Activated CD4-positive, alpha-beta T cell treated with anti-CD3 and anti-CD28 coated beads, Interleukin-2, amount 10 ng/mL, durations not matched to agents 7 days and 5 days (primary cell): ENCODE results near the gene SLC25A47. TPM values are rescaled to one million over a fixed set of nuclear protein-coding genes. Genes with fewer than 3 reads are reported as not detected.

Source experiments
- CTCF ChIA-PET: fragments of 350-600 bp; sonication (Branson Sonifier 250); formaldehyde crosslinking; loops from one replicate; lab custom pipeline; 2021; ENCODE audit warnings: antibody characterized with exemption; lab: Charles Lee
- POLR2A ChIA-PET: fragments of 350-600 bp; sonication (Branson Sonifier 250); formaldehyde crosslinking; loops from one replicate; lab custom pipeline; 2021; ENCODE audit warnings: antibody characterized with exemption; lab: Charles Lee
- DNase-seq: peaks from one replicate; pipeline ENCODE4 v3.0.0-alpha.2; 2020
- H3K27ac Mint-ChIP-seq: one replicate; pipeline ENCODE4 v1.8.0; 2021; ENCODE audit warnings: mild to moderate bottlenecking, moderate library complexity, mixed read lengths
- H3K27me3 Mint-ChIP-seq: one replicate; pipeline ENCODE4 v1.8.0; 2021; ENCODE audit warnings: mixed read lengths
- H3K36me3 Mint-ChIP-seq: one replicate; pipeline ENCODE4 v1.8.0; 2021; ENCODE audit warnings: low read depth, mixed read lengths
- H3K4me1 Mint-ChIP-seq: one replicate; pipeline ENCODE4 v1.8.0; 2021; ENCODE audit warnings: mixed read lengths
- H3K4me3 Mint-ChIP-seq: one replicate; pipeline ENCODE4 v1.8.0; 2021; ENCODE audit warnings: mild to moderate bottlenecking, moderate library complexity, mixed read lengths
- H3K9me3 Mint-ChIP-seq: one replicate; pipeline ENCODE4 v1.8.0; 2021; ENCODE audit warnings: mixed read lengths
- total RNA-seq, 2 experiments: library from RNA; stranded (reverse); gene quantifications; one replicate each; pipeline ENCODE4 v1.2.3, GENCODE V29; 2021

The SLC25A47 gene
- total RNA-seq, 2 experiments from 2014 or later = not detected

DNA sequence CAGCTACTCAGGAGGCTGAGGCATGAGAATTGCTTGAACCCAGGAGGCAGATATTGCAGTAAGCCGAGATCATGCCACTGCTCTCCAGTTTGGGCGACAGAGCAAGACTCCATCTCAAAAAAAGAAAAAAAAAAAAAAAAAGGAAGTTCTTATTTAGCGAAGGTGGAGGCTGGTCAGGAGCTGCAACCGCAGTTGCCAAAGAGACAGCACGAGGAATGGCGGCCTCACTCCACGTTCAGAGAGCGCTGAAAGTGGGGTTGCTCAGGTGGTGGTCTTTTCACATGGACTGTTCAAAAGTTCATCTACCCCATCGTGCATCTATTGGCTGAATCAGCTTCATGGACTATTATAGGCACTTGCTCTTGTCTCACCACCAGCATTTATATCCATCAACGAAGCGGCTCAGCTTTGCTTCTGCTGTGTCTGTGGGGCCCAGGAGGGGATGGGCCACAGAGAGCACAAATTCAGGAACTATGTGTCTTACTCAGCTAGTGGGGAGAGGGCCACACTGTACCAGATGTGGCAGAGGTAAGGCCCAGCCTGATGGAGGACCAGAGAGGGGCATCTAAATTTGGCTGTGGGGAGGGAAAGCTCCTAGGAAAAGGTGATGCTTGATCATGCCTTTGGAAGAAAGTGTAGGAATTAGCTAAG, 27.3 kb downstream of the SLC25A47 start:
- H3K27ac Mint-ChIP-seq = no peak overlapping the region
- POLR2A ChIA-PET = interaction anchor here (0.5 kb wide), 1 partner anchor 21 kb away, joined by 4 read pairs; no protein-coding TSS in a partner anchor

DNA sequence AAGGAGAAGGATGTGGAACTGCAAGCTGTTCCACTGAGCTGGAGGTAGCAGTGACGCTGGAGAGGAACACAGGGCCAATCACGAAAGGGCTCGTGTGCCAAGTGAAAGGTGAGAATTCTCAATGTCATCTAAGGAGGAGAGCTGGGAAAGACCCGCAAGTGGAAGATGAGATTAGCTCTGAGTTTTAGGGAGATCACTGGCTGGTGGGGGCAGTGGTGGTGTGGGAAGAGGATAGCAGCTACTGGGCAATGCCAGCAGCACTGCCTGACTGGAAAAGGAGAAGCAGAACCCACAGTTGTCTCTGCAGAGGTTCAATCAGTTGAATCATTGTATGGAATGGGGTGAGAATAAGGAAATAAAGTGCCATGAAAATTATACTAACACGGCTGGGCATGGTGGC, 27.8 kb downstream of the SLC25A47 start:
- no peak overlapping the region for H3K4me3 Mint-ChIP-seq
- POLR2A ChIA-PET = interaction anchor here (0.5 kb wide), 1 partner anchor 21 kb away, joined by 4 read pairs; no protein-coding TSS in a partner anchor
- no peak overlapping the region for H3K27ac Mint-ChIP-seq
- H3K27me3 Mint-ChIP-seq = no peaks in the 10 kb centered on the region
- H3K36me3 Mint-ChIP-seq = peaks cover 55% of the 10 kb centered on the region
- H3K4me1 Mint-ChIP-seq = peaks cover 2% of the 10 kb centered on the region
- no peak for DNase-seq
- no peaks in the 10 kb centered on the region for H3K9me3 Mint-ChIP-seq
- CTCF ChIA-PET = interaction anchor here (1.1 to 1.3 kb wide), 2 partner anchors 11 to 15 kb away, joined by 4 read pairs; no protein-coding TSS in a partner anchor

More for the DNA sequence above, 27.3 kb downstream of the SLC25A47 start:
- Mint-ChIP-seq H3K4me3 (no peak overlapping the region), H3K9me3 (no peaks in the 10 kb centered on the region), H3K4me1 (peaks cover 2% of the 10 kb centered on the region), H3K27me3 (no peaks in the 10 kb centered on the region), H3K36me3 (peaks cover 53% of the 10 kb centered on the region)
- CTCF ChIA-PET = interaction anchor here (0.7 to 1.7 kb wide), 4 partner anchors 11 to 295 kb away, joined by 3 to 4 read pairs (median 4); no protein-coding TSS in a partner anchor
- DNase-seq = no peak

DNA sequence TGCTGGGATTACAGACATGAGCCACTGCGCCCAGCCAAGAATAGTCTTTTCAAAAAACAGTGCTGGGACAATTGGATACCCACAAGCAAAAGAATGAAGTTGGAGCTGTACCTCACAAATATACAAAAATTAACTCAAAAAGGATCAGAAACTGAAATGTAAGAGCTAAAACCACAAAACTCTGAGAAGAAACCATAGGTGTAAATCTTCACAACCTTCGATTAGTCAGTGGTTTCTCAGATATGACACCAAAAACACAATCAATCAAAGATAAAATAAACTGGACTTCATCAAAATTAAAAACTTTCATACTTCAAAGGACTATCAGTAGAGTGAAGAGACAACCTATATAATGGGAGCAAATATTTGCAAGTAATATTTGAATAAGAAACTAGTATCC, 35.3 kb downstream of the SLC25A47 start:
- no peak overlapping the region for H3K4me3 Mint-ChIP-seq
- ChIA-PET POLR2A (no interaction called here), CTCF (no interaction called here)
- H3K4me1 Mint-ChIP-seq = peaks cover 32% of the 10 kb centered on the region
- no peaks in the 10 kb centered on the region for H3K9me3 Mint-ChIP-seq
- H3K27ac Mint-ChIP-seq = peak overlapping the region; percentile 62
- no peaks in the 10 kb centered on the region for H3K27me3 Mint-ChIP-seq
- H3K36me3 Mint-ChIP-seq = peaks cover 75% of the 10 kb centered on the region
- no peak for DNase-seq

DNA sequence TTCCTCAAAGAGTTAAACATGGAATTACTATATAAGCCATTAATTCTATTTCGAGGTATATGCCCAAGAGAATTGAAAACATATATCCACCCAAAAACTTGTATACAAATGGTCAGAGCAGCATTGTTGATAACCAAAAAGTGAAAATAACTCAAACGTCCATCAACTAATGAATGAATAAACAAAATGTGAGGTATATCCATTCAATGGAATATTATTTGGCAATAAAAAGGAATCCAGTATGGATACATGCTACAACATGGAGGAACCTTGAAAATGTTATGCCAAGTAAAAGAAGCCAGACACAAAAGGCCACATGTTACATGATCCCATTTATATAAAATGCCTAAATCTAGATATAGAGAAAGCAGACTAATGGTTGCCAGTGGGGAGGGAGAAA, 36.0 kb downstream of the SLC25A47 start:
- no peak overlapping the region for H3K27ac Mint-ChIP-seq
- no peaks in the 10 kb centered on the region for H3K27me3 Mint-ChIP-seq
- H3K36me3 Mint-ChIP-seq = peaks cover 72% of the 10 kb centered on the region
- DNase-seq = no peak
- CTCF ChIA-PET = no interaction called here
- H3K4me1 Mint-ChIP-seq = peaks cover 34% of the 10 kb centered on the region
- H3K4me3 Mint-ChIP-seq = no peak overlapping the region
- POLR2A ChIA-PET = no interaction called here
- H3K9me3 Mint-ChIP-seq = no peaks in the 10 kb centered on the region

DNA sequence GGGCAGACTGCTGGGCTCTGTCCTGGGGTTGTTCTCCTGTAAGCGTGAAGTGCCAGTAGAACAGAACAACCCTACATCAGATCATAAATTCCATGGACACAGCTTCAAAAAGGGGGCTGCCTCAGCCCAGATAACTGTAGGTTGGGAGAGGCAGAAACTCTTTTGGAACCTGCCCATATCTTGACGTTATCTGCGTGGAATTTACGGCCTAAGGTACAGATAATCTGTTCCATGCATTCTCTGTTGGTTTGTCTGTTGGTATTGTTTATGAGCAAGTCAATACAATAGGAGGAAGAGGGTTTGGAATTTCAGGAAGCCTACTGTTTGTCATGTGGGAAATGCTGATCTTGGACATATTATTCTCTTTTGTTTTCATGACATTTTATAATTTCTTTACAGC, 36.7 kb downstream of the SLC25A47 start:
- CTCF ChIA-PET = no interaction called here
- H3K4me3 Mint-ChIP-seq = no peak overlapping the region
- POLR2A ChIA-PET = no interaction called here
- H3K36me3 Mint-ChIP-seq = peaks cover 69% of the 10 kb centered on the region
- peaks cover 35% of the 10 kb centered on the region for H3K4me1 Mint-ChIP-seq
- no peaks in the 10 kb centered on the region for H3K27me3 Mint-ChIP-seq
- H3K9me3 Mint-ChIP-seq = no peaks in the 10 kb centered on the region
- no peak overlapping the region for H3K27ac Mint-ChIP-seq
- no peak for DNase-seq

DNA sequence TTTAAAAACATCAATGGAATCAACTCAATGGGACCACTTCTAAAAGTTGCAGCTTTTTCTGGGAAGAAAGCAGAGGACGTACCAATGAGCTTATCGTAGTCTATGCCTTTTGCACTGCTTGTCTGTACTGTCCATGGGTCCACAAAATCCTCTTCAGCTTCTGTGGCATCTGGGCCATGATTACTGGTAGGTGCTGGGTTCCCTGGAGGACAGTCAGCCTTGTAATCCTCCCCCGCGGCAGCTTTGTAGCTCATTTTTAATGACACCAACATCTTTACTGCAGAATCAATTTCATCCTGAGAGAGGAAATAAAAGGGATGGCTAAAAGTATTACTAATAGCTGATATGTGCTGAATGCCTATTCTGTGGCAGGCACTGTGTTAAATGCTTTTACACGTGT, 38.5 kb downstream of the SLC25A47 start:
- ChIA-PET POLR2A (no interaction called here), CTCF (interaction anchor here (0.9 to 2.9 kb wide), 7 partner anchors 8 to 49 kb away, joined by 3 to 10 read pairs (median 4); partner anchors contain the start of gene SLC25A47)
- Mint-ChIP-seq H3K9me3 (no peaks in the 10 kb centered on the region), H3K27me3 (no peaks in the 10 kb centered on the region), H3K27ac (no peak overlapping the region), H3K4me3 (no peak overlapping the region), H3K4me1 (peaks cover 40% of the 10 kb centered on the region), H3K36me3 (peaks cover 71% of the 10 kb centered on the region)
- no peak for DNase-seq

DNA sequence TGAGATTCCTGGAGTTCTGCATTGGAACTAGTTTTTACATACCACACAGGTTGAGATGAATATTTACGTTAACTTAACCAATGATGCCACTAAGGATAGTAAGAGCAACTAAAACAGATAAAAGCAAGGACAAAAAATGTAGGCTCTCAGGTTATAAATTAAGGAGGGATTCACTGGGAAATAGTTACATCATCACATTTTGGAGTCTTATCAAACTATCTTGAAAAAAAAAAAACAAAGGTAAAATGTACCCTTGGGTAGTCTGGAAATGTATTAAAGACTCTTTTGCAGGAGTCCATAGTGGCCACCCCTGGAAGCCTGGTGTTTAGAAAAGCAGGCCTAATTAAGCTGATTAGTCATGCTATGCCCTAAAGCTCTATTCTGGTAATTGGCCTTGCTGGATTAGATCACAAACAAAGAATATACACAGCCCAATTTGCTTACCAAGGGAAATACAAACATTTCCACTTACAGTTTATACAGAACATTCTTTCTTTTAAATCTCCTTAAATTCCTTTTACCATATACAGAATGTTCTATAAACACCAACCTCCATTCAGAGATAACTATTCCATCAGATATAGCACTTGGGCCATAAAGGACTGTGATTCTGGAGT, 39.3 kb downstream of the SLC25A47 start:
- H3K4me3 Mint-ChIP-seq = no peak overlapping the region
- H3K36me3 Mint-ChIP-seq = peaks cover 69% of the 10 kb centered on the region
- no peaks in the 10 kb centered on the region for H3K27me3 Mint-ChIP-seq
- H3K9me3 Mint-ChIP-seq = no peaks in the 10 kb centered on the region
- peaks cover 40% of the 10 kb centered on the region for H3K4me1 Mint-ChIP-seq
- POLR2A ChIA-PET = no interaction called here
- no peak for DNase-seq
- no peak overlapping the region for H3K27ac Mint-ChIP-seq
- CTCF ChIA-PET = interaction anchor here (0.9 to 2.9 kb wide), 7 partner anchors 9 to 50 kb away, joined by 3 to 10 read pairs (median 4); partner anchors contain the start of gene SLC25A47

DNA sequence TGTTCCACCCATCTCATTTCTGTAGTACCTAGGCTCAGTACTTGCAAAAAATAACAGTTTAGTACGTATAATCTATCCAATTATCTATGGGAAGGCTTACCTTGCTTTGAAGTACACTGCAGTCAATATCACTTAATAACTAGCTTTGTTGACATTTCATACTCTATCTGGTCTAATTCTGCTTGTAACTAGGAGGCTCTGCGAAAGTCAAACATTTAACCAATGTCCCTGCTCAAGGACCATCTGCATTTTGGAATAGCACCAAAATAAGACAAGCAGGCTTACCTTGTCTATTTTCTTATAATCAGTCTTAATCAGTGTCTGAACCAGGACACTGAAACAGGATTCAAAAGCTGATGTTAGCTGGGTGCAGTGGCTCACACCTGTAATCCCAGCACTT, 39.9 kb downstream of the SLC25A47 start:
- H3K4me1 Mint-ChIP-seq = peaks cover 43% of the 10 kb centered on the region
- no peak overlapping the region for H3K4me3 Mint-ChIP-seq
- H3K27me3 Mint-ChIP-seq = no peaks in the 10 kb centered on the region
- H3K9me3 Mint-ChIP-seq = no peaks in the 10 kb centered on the region
- no peak for DNase-seq
- ChIA-PET POLR2A (no interaction called here), CTCF (interaction anchor here (0.7 to 2.9 kb wide), 3 partner anchors 9 to 50 kb away, joined by 3 to 10 read pairs (median 3); no protein-coding TSS in a partner anchor)
- H3K27ac Mint-ChIP-seq = no peak overlapping the region
- H3K36me3 Mint-ChIP-seq = peaks cover 71% of the 10 kb centered on the region

DNA sequence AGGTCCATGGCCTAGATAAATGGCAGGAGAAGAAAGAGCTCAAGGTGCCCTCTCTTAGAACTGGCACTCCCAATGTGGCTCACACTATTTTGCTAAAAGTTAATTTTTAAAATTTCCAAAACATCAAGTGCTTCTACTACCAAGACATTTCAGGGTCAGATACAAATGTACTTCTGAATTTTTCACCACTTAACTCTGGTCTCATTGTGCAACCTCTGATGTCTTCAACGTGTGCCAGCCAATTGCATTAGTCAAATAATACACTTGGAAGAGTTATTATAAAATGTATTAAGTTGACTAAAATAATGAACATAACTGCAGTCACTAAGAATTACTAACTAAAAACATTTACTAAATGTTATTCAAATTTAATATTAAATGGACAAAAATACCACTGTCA, 41.3 kb downstream of the SLC25A47 start:
- no peak overlapping the region for H3K27ac Mint-ChIP-seq
- no peaks in the 10 kb centered on the region for H3K27me3 Mint-ChIP-seq
- DNase-seq = no peak
- H3K9me3 Mint-ChIP-seq = no peaks in the 10 kb centered on the region
- no peak overlapping the region for H3K4me3 Mint-ChIP-seq
- H3K36me3 Mint-ChIP-seq = peaks cover 68% of the 10 kb centered on the region
- ChIA-PET POLR2A (no interaction called here), CTCF (interaction anchor here (1.3 to 1.9 kb wide), 3 partner anchors 11 to 51 kb away, joined by 3 to 4 read pairs (median 3); a partner anchor contains a TSS)
- H3K4me1 Mint-ChIP-seq = peaks cover 40% of the 10 kb centered on the region

DNA sequence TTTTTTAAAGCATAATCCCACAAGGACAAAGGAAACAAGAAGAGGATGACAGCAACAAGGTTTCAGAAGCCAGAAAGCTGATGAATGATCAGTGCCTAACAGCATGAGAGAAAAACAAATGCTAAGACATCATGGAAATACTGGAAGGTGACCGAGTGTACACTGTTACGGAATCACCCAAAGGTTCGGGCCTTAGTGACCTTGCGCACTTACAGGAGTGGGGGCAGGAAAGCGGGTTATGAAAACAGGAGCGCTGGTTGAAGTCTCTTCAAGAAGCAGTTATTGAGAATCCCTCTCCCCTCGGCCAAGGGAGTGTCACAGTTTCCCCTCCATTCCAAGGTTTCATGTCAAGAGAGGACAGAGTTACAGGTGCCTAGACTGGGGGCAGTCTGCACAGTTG, 42.6 kb downstream of the SLC25A47 start:
- Mint-ChIP-seq H3K4me3 (no peak overlapping the region), H3K27me3 (no peaks in the 10 kb centered on the region), H3K27ac (no peak overlapping the region), H3K4me1 (peaks cover 44% of the 10 kb centered on the region), H3K9me3 (no peaks in the 10 kb centered on the region), H3K36me3 (peaks cover 65% of the 10 kb centered on the region)
- ChIA-PET CTCF (interaction anchor here (0.8 to 1.5 kb wide), 4 partner anchors 9 to 33 kb away, joined by 3 to 4 read pairs (median 4); a partner anchor contains a TSS), POLR2A (interaction anchor here (0.6 kb wide), 1 partner anchor 435 kb away, joined by 3 read pairs; no protein-coding TSS in a partner anchor)
- DNase-seq = no peak

DNA sequence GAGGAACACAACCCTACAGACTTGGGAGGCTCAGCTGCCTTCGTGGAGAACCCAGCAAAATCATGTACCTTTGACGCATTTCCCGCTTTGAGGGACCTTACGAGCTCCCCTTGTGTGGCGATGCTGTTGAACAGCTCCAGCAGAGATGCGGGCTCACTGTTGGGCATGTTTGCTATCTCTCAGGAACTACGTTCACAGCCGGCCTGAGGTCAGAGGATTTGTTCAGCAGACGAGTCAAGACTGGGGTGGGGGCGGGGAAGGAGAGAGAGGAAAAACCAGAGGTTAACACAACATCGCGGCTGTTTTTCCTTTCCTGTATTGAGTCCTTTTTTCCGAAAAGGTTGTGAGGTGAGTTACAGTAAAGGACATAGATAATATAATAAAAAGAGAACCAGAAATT, 45.9 kb downstream of the SLC25A47 start:
- Mint-ChIP-seq H3K9me3 (no peaks in the 10 kb centered on the region), H3K27ac (no peak overlapping the region), H3K4me1 (peaks cover 61% of the 10 kb centered on the region), H3K4me3 (no peak overlapping the region), H3K27me3 (no peaks in the 10 kb centered on the region), H3K36me3 (peaks cover 65% of the 10 kb centered on the region)
- DNase-seq = no peak
- CTCF ChIA-PET = interaction anchor here (1.2 kb wide), 1 partner anchor 83 kb away, joined by 4 read pairs; no protein-coding TSS in a partner anchor
- POLR2A ChIA-PET = no interaction called here

DNA sequence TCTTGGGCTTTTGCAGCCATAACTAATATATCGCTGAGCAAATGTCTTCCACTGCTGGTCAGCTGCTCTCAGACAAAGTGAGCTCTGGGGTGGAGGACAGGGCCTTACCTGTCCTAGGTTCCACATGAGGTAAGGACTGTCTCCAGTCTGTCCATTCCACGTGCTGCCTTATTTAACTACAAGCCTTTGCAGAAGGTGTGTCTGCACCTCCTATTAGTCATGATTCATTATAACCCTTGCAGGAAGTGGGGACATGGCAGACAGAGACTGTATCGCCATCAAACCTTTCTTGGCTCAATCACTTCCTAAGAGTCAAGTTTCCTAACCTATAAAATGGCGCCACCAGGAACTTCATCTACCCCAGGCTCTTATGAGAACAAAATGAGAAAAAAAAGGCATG, 46.9 kb downstream of the SLC25A47 start:
- H3K4me1 Mint-ChIP-seq = peaks cover 69% of the 10 kb centered on the region
- H3K27me3 Mint-ChIP-seq = no peaks in the 10 kb centered on the region
- peaks cover 62% of the 10 kb centered on the region for H3K36me3 Mint-ChIP-seq
- no peak overlapping the region for H3K4me3 Mint-ChIP-seq
- H3K9me3 Mint-ChIP-seq = no peaks in the 10 kb centered on the region
- DNase-seq = no peak
- peak overlapping the region; percentile 78 for H3K27ac Mint-ChIP-seq
- ChIA-PET CTCF (interaction anchor here (1.0 kb wide), 1 partner anchor 21 kb away, joined by 3 read pairs; no protein-coding TSS in a partner anchor), POLR2A (interaction anchor here (0.6 kb wide), 1 partner anchor 247 kb away, joined by 4 read pairs; no protein-coding TSS in a partner anchor)
